Uterus (tissue), 2 donors: ENCODE measurements around the gene NXT1.

Experiments used
- POLR2A ChIP-seq, 2 donors: fragments of 450-650 bp; IDR thresholded peaks; one replicate each; pipeline ENCODE4 v1.6.1; 2016; ENCODE audit warnings: antibody characterized with exemption in 2 of 2, mild to moderate bottlenecking in 1 of 2, moderate library complexity in 1 of 2
- TF ChIP-seq, protein P1 (sequence below), 4 experiments: fragments of 200-600 bp in 2 of 4; fragments of 450-650 bp in 2 of 4; sonication (generic) in 2 of 4; IDR thresholded peaks; one replicate each; pipeline ENCODE4 v1.5.1; 2016 to 2019; ENCODE audit warnings: antibody characterized with exemption in 4 of 4, mild to moderate bottlenecking in 2 of 4, moderate library complexity in 1 of 4

DNA sequence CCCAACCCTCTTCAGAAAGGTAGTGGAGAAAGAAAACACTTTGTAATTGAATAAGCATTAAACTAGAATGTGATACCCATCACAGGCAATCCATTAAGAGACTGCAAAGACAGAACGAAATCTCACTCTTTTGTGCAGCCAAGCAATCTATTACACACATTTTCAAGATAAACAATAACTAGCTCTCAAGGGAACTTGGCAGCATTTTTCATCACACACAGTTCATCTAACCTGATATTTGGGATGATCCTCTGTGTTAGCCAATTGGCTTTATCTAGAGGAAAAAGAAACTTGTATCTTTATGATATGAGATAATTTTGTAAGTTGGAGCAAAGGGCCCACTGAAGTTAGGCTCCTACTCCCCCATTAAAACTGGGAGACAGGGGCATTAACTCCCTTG lies 9.9 kb downstream of the NXT1 start:
- TF ChIP-seq POLR2A (IDR thresholded peaks at IDR 0.05): no peak
- TF ChIP-seq, protein P1, sequence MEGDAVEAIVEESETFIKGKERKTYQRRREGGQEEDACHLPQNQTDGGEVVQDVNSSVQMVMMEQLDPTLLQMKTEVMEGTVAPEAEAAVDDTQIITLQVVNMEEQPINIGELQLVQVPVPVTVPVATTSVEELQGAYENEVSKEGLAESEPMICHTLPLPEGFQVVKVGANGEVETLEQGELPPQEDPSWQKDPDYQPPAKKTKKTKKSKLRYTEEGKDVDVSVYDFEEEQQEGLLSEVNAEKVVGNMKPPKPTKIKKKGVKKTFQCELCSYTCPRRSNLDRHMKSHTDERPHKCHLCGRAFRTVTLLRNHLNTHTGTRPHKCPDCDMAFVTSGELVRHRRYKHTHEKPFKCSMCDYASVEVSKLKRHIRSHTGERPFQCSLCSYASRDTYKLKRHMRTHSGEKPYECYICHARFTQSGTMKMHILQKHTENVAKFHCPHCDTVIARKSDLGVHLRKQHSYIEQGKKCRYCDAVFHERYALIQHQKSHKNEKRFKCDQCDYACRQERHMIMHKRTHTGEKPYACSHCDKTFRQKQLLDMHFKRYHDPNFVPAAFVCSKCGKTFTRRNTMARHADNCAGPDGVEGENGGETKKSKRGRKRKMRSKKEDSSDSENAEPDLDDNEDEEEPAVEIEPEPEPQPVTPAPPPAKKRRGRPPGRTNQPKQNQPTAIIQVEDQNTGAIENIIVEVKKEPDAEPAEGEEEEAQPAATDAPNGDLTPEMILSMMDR (IDR thresholded peaks at IDR 0.05): no peak
